GM18502 (cell line): ENCODE results near the gene PHLDB1.

ENCODE experiments used
- ATAC-seq: cut with Tn5 transposase; IDR thresholded peaks from one replicate; pipeline ENCODE4 v1.9.1; 2021; ENCODE audit warnings: mild to moderate bottlenecking; ENCODE audit not compliant: unreplicated experiment, poor library complexity

The PHLDB1 gene

DNA sequence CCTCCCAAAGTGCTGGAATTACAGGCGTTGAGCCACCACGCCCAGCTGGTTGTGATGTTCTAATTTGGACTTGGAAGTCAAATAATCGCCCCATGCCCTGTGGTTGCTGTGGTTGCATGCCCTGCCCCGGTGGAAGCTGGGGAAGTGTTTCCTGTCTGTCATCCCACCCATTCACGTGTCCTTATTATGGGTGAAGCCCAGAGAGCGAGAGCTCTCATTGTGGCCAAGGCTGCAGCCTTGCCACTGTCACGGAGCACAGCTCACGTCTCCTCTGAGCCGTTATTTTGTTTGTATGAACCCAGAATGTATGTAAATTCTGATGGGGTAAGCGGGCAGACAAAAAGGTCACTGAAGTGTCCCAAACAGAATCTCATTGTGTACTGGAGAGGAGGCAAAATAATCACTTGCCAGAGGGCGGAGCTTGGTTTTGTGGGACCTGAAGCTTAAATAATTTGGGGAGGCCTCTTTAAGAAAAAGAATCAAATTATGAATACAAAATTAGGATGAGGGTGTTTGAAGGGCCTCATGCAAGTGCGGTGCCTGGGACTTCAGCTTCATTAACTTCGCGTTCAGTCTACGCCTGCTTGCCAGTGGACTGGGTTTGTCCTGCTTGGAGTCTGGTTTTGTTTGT, 97.8 kb downstream of the PHLDB1 start:
- no peak for ATAC-seq

DNA sequence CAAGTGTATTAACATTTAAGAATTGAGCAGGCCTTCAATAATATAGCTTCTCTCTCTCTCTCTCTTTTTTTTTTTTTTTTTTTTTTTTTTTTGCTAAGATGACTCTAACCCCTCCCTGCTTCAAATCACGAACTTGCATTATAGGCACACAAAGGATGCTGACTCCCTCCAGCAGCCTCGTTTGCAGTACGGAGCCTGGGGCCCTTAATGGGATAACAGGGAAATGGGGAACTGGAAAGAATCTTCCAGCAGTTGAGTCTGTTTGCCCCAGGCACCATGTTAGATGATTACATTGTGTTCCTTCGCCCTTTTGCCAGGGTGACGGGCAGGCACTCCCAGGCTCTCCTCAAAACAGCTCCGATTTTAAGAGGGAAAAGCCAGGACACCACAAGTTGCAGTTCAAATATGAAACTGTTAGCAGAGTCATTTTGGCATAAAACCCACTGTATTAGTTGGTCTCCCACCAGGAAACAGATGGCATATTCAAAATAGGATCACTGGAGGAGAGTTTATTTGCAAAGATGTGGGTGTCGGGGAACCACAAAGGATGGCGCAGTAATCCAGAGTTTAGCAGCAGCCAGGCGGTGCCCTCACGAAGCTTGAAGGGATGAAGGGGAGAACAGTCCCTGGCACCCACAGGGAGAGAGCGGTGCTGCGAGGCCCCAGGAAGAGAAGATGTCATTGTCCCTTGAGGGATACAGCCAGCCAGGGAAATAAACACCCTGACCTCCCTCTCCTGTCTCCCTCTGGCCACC, 98.6 kb downstream of the PHLDB1 start:
- ATAC-seq, result no peak

- no peak for ATAC-seq
Measured at GRCh38 chr11:118706546-118706825, 99.1 kb downstream of the PHLDB1 start.
